DND-41 (cell line): ENCODE results near the gene CD164.

Experiments
- EZH2 ChIP-seq: IDR thresholded peaks from 3 replicates; pipeline ENCODE4 v1.6.1; 2012; ENCODE audit warnings: borderline replicate concordance, low read depth, mild to moderate bottlenecking, moderate library complexity, low read length, inconsistent platforms; ENCODE audit not compliant: severe bottlenecking
- TF ChIP-seq, protein P1 (sequence below): IDR thresholded peaks from 2 replicates; pipeline ENCODE4 v1.5.1; 2012; ENCODE audit warnings: borderline replicate concordance, low read length, moderate library complexity, mild to moderate bottlenecking; ENCODE audit not compliant: poor library complexity, severe bottlenecking; ENCODE audit errors: extremely low read depth

DNA sequence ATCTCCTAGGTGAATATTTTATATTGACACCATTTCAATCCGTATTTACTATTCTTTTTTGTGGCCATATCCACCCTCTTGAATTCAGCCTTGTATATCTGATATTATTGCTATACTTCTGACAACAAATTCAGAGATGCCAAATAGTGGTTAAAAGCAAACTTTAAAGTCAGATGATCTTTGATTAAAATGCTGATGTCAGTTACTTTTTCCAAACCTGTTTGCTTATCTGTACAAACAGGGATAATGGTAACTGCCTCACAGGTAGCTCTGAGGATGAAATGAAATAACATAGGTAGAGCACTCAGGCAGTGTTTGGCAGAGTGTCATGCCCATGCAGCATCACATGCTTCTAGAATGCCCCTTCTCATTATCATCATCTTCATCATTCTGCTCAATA, 38.9 kb upstream of the CD164 start:
- TF ChIP-seq, protein P1, sequence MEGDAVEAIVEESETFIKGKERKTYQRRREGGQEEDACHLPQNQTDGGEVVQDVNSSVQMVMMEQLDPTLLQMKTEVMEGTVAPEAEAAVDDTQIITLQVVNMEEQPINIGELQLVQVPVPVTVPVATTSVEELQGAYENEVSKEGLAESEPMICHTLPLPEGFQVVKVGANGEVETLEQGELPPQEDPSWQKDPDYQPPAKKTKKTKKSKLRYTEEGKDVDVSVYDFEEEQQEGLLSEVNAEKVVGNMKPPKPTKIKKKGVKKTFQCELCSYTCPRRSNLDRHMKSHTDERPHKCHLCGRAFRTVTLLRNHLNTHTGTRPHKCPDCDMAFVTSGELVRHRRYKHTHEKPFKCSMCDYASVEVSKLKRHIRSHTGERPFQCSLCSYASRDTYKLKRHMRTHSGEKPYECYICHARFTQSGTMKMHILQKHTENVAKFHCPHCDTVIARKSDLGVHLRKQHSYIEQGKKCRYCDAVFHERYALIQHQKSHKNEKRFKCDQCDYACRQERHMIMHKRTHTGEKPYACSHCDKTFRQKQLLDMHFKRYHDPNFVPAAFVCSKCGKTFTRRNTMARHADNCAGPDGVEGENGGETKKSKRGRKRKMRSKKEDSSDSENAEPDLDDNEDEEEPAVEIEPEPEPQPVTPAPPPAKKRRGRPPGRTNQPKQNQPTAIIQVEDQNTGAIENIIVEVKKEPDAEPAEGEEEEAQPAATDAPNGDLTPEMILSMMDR, result no peak
- TF ChIP-seq EZH2, result no peak
